HepG2 (cell line): ENCODE data around the gene CEBPB. TPM values are rescaled to one million over a fixed set of nuclear protein-coding genes. Genes with fewer than 3 reads are reported as not detected.
A peak's percentile ranks its signal among the peaks of the same experiment; 100 is the strongest.

Source experiments
- ATF7-NPFF ChIP-seq: sonication (generic); formaldehyde crosslinking; IDR thresholded peaks from 2 replicates; pipeline ENCODE4 v1.8.1; 2023; ENCODE audit warnings: mild to moderate bottlenecking, low read depth, missing genetic modification reagents, moderate library complexity
- ATRX ChIP-seq: sonication (generic); formaldehyde crosslinking; IDR thresholded peaks from 2 replicates; pipeline ENCODE4 v1.4.0; 2020; ENCODE audit warnings: missing genetic modification reagents, borderline replicate concordance
- CCDC6 ChIP-seq: sonication (generic); formaldehyde crosslinking; IDR thresholded peaks from 2 replicates; pipeline ENCODE4 v1.8.1; 2022; ENCODE audit warnings: mild to moderate bottlenecking, missing genetic modification reagents, moderate library complexity
- DNMT1 ChIP-seq: sonication (generic); formaldehyde crosslinking; IDR thresholded peaks from 2 replicates; pipeline ENCODE4 v1.5.1; 2020; ENCODE audit warnings: mild to moderate bottlenecking, missing genetic modification reagents
- EED ChIP-seq: sonication (generic); formaldehyde crosslinking; IDR thresholded peaks from 2 replicates; pipeline ENCODE4 v1.5.0; 2020; ENCODE audit warnings: mild to moderate bottlenecking, missing genetic modification reagents
- GLI4 ChIP-seq: sonication (generic); formaldehyde crosslinking; IDR thresholded peaks from 2 replicates; pipeline ENCODE4 v1.5.1; 2020; ENCODE audit warnings: missing genetic modification reagents, mild to moderate bottlenecking, moderate library complexity, borderline replicate concordance
- ISX ChIP-seq: sonication (generic); formaldehyde crosslinking; conservative IDR thresholded peaks from 2 replicates; pipeline ENCODE4 v1.5.0; 2020; ENCODE audit warnings: missing genetic modification reagents
- NRL ChIP-seq: sonication (generic); formaldehyde crosslinking; IDR thresholded peaks from 2 replicates; pipeline ENCODE4 v1.5.0; 2020; ENCODE audit warnings: missing genetic modification reagents, mild to moderate bottlenecking, moderate library complexity, borderline replicate concordance
- POLR2G ChIP-seq: fragments of 200-400 bp; formaldehyde crosslinking; IDR thresholded peaks from 2 replicates; pipeline ENCODE4 v1.6.1; 2018; ENCODE audit warnings: mild to moderate bottlenecking, low read depth, low read length, moderate library complexity
- REPIN1 ChIP-seq: sonication (generic); formaldehyde crosslinking; IDR thresholded peaks from 2 replicates; pipeline ENCODE4 v1.8.0; 2022; ENCODE audit warnings: missing genetic modification reagents, low read depth, mild to moderate bottlenecking, borderline replicate concordance
- SRSF1 ChIP-seq: fragments of 200-400 bp; formaldehyde crosslinking; optimal IDR thresholded peaks from 2 replicates; pipeline ENCODE3; 2017; ENCODE audit warnings: mild to moderate bottlenecking, low read depth, low read length, moderate library complexity
- TCF7 ChIP-seq: sonication (generic); IDR thresholded peaks from 2 replicates; pipeline ENCODE4 v1.6.1; 2016; ENCODE audit warnings: antibody characterized with exemption, low read depth
- ZNF766 ChIP-seq: sonication (generic); formaldehyde crosslinking; IDR thresholded peaks from 2 replicates; pipeline ENCODE4 v1.5.0; 2020; ENCODE audit warnings: missing genetic modification reagents, borderline replicate concordance
- polyA plus RNA-seq, 8 experiments: library from polyadenylated mRNA; depleted of rRNA in 3 of 8; stranded (reverse) in 7 of 8; unstranded in 1 of 8; fragments of >200 nt; fragmentation: Illumina TruSeq in 4 of 8; extraction: Trizol in 4 of 8; gene quantifications; 2 replicates each; pipeline versions ENCODE4 v1.2.1 to v1.2.3, GENCODE V29; 2011 to 2016; ENCODE audit warnings: low read depth in 4 of 8, missing spikeins in 1 of 8, mixed read lengths in 1 of 8; ENCODE audit not compliant: insufficient read depth in 1 of 8
- total RNA-seq, 5 experiments: library from RNA; depleted of rRNA; stranded (reverse); fragments of >200 nt; fragmentation: Illumina TruSeq; extraction: Trizol; gene quantifications; 2 replicates each; pipeline ENCODE4 v1.2.3, GENCODE V29; 2016; ENCODE audit warnings: low read depth in 1 of 5
- TF ChIP-seq, protein P1 (sequence below): sonication (generic); formaldehyde crosslinking; IDR thresholded peaks from 2 replicates; pipeline ENCODE4 v1.5.0; 2020; ENCODE audit warnings: mild to moderate bottlenecking, missing genetic modification reagents, borderline replicate concordance
- TF ChIP-seq, protein P2 (sequence below): sonication (generic); formaldehyde crosslinking; IDR thresholded peaks from 2 replicates; pipeline ENCODE4 v1.9.0; 2021; ENCODE audit warnings: missing genetic modification reagents, mild to moderate bottlenecking, borderline replicate concordance
- TF ChIP-seq, protein P3 (sequence below): sonication (generic); formaldehyde crosslinking; IDR thresholded peaks from 2 replicates; pipeline ENCODE4 v1.8.1; 2023; ENCODE audit warnings: mild to moderate bottlenecking, missing genetic modification reagents
- TF ChIP-seq, protein P4 (sequence below): IDR thresholded peaks from 2 replicates; pipeline ENCODE4 v1.6.1; 2016; ENCODE audit warnings: low read depth, control low read depth
- TF ChIP-seq, protein P5 (sequence below): sonication (generic); formaldehyde crosslinking; IDR thresholded peaks from 2 replicates; pipeline ENCODE4 v1.5.1; 2020; ENCODE audit warnings: mild to moderate bottlenecking, missing genetic modification reagents

CEBPB gene
- total and polyA plus RNA-seq, 2 of the 13 experiments (the other 11 are each of a cell fraction or from before 2014, with no cell fraction given), result 18.5 to 28.2 TPM

DNA sequence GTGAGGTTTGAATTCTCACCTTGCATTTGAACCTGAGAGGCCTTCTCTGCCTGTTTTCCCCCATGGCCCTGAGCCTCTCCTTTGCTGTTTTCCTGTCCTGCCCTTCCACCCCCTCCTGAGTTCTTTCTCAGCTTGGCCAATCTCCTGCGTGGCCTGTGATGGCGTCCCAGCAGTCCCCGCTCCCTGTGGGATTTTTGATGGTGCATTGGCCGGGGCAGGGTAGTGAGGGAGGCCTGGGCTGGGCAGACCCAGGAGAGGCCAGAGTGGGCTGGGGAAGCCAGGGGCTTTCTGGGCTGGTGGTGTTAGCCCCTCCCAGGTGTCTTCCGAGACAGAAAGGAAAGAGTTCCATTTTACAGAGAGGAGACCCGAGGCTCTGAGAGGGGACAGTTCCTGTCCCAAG is 6.3 kb downstream of the CEBPB start (continued):
- TF ChIP-seq DNMT1 (CRISPR knock-in tag) (no peak), POLR2G (0 out of 2 replicates have a peak, but pooled peaks have one; percentile 28), ZNF766 (CRISPR knock-in tag) (no peak), CCDC6 (CRISPR knock-in tag) (no peak), SRSF1 (no peak), ATF7-NPFF (CRISPR knock-in tag) (no peak), ISX (CRISPR knock-in tag) (no peak), ATRX (CRISPR knock-in tag) (no peak), GLI4 (CRISPR knock-in tag) (no peak), TCF7 (no peak), REPIN1 (CRISPR knock-in tag) (no peak), NRL (CRISPR knock-in tag) (0 out of 2 replicates have a peak, but pooled peaks have one; percentile 18), EED (CRISPR knock-in tag) (0 out of 2 replicates have a peak, but pooled peaks have one; percentile 35)
- TF ChIP-seq, protein P1, sequence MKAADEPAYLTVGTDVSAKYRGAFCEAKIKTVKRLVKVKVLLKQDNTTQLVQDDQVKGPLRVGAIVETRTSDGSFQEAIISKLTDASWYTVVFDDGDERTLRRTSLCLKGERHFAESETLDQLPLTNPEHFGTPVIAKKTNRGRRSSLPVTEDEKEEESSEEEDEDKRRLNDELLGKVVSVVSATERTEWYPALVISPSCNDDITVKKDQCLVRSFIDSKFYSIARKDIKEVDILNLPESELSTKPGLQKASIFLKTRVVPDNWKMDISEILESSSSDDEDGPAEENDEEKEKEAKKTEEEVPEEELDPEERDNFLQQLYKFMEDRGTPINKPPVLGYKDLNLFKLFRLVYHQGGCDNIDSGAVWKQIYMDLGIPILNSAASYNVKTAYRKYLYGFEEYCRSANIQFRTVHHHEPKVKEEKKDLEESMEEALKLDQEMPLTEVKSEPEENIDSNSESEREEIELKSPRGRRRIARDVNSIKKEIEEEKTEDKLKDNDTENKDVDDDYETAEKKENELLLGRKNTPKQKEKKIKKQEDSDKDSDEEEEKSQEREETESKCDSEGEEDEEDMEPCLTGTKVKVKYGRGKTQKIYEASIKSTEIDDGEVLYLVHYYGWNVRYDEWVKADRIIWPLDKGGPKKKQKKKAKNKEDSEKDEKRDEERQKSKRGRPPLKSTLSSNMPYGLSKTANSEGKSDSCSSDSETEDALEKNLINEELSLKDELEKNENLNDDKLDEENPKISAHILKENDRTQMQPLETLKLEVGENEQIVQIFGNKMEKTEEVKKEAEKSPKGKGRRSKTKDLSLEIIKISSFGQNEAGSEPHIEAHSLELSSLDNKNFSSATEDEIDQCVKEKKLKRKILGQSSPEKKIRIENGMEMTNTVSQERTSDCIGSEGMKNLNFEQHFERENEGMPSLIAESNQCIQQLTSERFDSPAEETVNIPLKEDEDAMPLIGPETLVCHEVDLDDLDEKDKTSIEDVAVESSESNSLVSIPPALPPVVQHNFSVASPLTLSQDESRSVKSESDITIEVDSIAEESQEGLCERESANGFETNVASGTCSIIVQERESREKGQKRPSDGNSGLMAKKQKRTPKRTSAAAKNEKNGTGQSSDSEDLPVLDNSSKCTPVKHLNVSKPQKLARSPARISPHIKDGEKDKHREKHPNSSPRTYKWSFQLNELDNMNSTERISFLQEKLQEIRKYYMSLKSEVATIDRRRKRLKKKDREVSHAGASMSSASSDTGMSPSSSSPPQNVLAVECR (CRISPR knock-in tag), result no peak
- TF ChIP-seq, protein P2, sequence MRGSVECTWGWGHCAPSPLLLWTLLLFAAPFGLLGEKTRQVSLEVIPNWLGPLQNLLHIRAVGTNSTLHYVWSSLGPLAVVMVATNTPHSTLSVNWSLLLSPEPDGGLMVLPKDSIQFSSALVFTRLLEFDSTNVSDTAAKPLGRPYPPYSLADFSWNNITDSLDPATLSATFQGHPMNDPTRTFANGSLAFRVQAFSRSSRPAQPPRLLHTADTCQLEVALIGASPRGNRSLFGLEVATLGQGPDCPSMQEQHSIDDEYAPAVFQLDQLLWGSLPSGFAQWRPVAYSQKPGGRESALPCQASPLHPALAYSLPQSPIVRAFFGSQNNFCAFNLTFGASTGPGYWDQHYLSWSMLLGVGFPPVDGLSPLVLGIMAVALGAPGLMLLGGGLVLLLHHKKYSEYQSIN, result no peak
- TF ChIP-seq, protein P3, sequence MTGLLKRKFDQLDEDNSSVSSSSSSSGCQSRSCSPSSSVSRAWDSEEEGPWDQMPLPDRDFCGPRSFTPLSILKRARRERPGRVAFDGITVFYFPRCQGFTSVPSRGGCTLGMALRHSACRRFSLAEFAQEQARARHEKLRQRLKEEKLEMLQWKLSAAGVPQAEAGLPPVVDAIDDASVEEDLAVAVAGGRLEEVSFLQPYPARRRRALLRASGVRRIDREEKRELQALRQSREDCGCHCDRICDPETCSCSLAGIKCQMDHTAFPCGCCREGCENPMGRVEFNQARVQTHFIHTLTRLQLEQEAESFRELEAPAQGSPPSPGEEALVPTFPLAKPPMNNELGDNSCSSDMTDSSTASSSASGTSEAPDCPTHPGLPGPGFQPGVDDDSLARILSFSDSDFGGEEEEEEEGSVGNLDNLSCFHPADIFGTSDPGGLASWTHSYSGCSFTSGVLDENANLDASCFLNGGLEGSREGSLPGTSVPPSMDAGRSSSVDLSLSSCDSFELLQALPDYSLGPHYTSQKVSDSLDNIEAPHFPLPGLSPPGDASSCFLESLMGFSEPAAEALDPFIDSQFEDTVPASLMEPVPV (CRISPR knock-in tag), result no peak
- TF ChIP-seq, protein P4, sequence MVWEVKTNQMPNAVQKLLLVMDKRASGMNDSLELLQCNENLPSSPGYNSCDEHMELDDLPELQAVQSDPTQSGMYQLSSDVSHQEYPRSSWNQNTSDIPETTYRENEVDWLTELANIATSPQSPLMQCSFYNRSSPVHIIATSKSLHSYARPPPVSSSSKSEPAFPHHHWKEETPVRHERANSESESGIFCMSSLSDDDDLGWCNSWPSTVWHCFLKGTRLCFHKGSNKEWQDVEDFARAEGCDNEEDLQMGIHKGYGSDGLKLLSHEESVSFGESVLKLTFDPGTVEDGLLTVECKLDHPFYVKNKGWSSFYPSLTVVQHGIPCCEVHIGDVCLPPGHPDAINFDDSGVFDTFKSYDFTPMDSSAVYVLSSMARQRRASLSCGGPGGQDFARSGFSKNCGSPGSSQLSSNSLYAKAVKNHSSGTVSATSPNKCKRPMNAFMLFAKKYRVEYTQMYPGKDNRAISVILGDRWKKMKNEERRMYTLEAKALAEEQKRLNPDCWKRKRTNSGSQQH, result no peak
- TF ChIP-seq, protein P5, sequence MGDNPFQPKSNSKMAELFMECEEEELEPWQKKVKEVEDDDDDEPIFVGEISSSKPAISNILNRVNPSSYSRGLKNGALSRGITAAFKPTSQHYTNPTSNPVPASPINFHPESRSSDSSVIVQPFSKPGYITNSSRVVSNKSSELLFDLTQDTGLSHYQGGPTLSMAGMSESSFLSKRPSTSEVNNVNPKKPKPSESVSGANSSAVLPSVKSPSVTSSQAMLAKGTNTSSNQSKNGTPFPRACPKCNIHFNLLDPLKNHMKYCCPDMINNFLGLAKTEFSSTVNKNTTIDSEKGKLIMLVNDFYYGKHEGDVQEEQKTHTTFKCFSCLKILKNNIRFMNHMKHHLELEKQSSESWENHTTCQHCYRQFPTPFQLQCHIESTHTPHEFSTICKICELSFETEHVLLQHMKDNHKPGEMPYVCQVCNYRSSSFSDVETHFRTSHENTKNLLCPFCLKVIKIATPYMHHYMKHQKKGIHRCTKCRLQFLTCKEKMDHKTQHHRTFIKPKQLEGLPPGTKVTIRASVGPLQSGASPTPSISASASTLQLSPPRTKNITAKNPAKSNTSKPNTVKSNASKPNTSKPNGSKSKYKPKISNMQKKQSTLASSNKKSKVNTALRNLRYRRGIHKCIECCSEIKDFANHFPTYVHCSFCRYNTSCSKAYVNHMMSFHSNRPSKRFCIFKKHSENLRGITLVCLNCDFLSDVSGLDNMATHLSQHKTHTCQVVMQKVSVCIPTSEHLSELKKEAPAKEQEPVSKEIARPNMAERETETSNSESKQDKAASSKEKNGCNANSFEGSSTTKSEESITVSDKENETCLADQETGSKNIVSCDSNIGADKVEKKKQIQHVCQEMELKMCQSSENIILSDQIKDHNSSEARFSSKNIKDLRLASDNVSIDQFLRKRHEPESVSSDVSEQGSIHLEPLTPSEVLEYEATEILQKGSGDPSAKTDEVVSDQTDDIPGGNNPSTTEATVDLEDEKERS (CRISPR knock-in tag), result 0 out of 2 replicates have a peak, but pooled peaks have one; percentile 26
